ENCODE results near the gene HBEGF.
"Not testable (repeated sequence)": the region's sequence is repeated elsewhere in the genome, so short reads cannot be mapped to it uniquely, and the experiment has no call there.

HBEGF gene

DNA sequence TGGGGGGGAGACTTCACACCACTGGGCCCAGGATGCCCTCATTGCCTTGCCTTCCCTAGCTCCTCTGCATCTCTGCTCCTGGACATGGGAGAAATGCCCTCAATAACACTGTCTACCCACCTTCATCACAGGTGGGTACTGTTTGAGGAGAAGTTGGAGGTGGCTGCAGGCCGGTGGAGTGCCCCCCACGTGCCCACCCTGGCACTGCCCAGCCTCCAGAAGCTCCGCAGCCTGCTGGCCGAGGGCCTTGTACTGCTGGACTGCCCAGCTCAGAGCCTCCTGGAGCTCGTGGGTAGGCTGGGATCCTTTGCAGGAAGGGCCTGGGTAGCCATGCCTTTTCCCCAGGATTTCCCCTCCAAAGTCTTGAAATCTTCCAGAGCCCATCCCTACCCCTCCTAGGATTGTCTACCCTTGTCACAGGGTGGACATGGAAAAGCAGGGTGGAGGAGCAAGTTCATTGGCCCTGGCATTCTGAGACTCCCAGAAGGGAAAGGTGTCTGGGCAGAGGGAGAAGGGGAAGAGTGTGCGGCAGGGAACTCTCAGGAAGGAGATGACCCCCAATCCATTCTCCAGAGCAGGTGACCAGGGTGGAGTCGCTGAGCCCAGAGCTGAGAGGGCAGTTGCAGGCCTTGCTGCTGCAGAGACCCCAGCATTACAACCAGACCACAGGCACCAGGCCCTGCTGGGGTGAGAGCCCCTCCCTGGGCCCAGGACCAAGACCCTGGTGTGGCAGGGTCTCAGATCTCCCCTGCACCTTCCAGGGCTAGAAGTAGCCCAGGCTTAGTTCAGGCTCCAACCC lies 14.5 kb upstream of the HBEGF start:
- no peak for DNase-seq

DNA sequence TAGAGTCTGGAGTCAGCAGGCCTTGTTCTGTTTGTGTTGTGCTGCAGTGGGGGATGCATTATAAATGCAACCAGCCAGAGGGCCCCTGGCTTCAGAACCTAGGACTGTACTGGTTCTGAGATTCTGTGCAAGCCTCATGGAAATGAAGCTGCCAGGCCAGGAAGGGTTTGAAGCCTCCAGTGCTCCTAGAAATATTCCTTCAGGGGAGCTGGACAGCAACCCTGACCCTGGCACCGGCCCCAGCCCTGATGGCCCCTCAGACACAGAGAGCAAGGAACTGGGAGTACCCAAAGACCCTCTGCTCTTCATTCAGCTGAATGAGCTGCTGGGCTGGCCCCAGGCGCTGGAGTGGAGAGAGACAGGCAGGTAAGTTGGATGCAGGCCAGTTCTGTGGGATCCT lies 13.7 kb upstream of the HBEGF start, which contains the start of gene SLC4A9:
Gene SLC4A9 (plus strand): TSS at position 94 of the 400 bp plus-strand sequence. CDS start 43 bp downstream, at position 137.
- DNase-seq: no peak

DNA sequence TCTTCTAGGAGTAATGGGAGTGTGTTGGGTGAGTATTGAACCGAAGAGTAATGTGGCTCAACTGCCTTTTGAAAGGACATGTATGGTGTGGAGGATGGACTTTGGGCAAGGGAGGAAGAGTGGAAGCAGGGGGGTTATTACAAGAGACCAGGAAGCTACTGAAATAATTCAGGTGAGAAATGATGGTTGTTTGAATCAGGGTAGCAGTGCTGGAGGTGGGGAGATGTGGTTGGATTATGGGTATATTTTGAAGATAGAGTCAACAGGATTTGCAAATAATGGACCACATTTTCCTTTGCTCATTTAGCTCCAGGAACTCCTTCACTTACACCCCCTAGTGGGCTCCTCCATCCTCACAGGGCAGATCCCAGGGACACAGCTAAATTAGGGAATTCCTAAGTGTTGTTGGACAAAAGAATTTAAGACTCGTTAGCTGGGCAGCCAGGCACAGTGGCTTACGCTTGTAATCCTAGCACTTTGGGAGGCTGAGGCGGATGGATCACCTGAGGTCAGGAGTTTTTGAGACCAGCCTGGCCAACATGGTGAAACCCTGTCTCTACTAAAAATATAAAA lies 12.4 kb upstream of the HBEGF start:
- no peak for DNase-seq

DNA sequence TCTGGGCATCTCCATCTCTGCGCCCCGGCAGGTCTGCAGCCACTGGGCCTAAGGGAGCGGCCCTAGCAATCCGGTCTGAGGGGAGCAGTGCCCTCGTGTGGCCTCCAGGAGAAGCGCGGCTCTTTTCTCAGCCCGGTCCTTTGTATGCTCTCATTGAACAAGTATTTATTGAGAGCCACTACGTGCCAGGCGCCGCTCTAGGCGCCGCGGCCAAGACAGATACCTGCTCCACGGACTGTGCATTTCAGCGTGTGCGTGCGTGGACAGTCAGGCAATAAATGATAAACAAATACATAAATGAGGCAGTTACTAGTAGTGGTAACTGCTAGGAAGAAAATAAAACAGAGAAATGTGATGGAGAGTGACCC lies 11.3 kb upstream of the HBEGF start:
- peak in 13 of 14 donors; percentile 22 to 83 (median 78) for DNase-seq

DNA sequence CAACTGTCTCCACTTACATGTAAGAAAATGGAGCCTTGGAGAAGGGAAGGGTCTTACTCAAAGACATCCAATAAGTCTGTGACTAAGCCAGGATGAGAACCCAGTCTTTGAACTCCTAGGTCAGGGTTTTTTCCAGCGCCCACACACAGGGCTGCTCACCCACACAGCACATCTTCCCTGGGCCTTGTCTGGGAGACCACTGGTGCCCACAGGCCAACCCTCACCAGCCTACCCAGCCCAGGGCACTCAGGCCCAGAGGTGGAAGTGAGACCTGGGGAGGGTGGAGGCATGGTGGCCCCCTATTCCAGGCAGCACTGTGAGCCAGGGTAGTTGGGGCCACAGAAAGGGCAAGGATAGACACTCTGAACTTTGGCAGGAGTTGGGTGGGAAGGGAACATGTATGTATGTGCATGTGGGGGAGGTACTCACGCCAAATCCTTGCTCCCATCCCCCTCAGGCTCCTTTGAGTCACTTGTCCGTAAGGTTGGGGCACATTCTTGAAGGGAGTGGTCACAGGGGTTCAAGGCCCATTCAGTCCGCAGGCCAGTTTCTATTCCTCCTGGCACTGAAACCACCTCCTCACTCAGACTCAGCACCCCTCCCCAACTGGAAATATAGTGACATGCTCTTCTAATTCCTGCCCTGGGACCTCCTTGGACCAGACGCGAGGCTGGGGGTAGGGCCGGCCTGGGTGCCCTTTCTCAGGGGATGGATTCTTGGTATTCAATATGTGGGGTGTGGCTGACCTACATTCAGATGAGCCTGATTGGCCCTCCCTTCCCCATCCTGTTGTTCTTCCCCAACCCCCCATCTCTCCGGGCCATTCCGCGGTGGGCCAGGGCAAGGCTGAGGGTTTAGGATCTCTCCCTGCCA lies 10.7 kb upstream of the HBEGF start:
- DNase-seq: no peak

DNA sequence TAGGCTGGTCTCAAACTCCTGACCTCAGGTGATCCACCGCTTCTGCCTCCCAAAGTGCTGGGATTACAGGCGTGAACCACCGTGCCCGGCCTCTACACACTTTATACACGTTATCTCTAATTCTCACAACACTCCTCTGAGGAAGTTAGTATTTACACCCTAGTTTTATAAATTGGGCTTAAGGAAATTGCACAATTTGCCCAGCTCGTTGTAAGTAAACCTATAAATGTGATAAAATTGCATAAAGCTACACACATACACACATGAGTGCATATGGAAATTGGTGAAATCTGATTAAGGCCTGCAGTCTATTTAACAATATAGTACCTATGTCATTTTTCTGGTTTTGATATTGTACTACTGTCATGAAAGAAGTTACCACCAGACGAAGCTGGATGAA lies 9.1 kb upstream of the HBEGF start:
- no peak for DNase-seq

DNA sequence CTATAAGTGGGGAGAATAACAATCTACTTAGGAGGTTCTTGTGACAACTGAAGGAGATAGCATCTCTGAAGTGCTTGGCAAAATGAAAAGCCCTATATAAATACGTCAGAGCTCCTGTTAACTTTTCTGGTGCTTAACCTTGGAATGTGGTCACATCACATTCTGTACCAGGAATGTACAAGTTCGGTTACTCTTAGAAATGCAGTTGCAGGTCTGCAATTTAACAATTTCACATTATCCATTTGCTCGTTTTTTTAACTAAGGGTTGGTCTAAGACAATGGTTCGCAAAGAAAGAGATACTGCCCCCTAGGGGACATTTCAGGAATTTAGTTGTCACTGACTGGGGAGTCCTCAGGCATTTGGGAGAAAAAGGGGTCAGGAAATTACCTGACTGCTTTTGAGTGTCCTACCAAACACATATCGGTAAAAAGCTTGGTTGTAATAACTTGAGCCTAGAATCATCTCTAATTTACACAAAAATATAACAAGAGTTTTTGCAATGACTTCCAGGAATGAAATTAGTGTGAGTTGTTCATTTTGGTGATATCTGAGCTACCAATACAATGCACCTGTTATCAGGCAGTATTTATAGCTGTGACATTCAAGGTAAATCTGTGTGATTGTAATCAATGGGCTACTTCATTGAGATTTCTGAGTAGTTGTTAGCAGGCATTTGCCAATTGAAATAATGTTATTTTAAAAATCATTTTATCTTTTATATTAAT lies 5.4 kb upstream of the HBEGF start:
- peak in 5 of 14 donors; percentile 14 to 59 (median 21) for DNase-seq

DNA sequence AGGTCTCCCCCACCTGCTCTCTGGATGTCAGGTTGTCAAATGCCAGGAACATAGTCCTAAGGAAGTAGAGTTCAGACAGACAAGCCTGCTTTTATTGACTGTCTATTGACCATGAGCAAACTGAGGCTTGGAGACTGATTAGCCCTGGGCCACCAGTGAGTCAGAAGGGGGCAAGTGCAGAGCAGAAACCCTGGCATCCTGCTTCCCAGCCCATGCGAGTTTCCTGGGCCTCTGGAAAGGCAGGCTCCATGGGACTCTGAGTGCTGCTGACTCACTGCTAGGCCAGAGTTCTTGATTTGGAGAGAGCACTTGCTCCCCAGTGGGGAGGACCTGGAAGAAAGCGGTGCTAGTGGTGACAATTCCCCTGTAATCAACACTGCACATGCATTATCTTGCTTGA lies 2.8 kb upstream of the HBEGF start:
- DNase-seq: no peak

DNA sequence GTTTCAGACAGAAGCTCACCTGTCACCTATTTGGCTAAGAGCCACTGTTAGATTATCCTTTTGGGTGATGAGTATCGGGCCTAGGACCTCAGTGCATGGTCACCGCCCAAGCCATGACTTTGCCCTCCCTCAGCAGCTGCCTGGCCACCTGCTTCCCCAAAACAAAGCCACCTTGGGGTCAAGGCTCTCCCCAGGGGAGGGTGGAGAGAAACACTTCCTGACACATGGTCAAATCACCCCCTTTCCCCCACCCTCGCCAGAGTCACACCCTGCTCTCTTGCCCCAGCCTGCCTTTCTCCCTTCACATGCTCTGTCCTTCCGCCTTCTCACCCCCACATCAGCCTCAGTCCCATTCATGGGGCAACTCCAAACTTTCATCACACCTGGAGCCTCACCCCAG lies 1.7 kb upstream of the HBEGF start:
- no peak for DNase-seq

DNA sequence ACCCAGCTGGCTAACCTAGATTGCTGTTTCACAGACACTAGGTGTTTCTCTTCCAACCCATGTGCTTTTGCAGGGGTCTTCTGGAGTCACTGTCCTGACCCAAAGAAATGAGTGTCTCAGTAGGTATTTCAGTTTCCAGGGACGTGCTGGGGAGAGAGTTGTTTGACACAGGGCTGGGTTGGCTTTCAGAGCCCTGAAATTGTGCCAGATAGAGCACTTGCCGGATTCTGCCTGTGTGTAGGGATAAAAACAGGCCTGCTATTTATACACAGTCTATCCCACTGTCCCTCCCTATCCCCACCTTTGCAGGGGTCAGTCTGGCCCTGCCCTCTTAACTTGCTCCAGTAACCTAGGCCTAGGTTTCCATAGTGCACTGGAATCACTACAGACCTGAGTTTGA lies 957 bp upstream of the HBEGF start:
- no peak for DNase-seq

DNA sequence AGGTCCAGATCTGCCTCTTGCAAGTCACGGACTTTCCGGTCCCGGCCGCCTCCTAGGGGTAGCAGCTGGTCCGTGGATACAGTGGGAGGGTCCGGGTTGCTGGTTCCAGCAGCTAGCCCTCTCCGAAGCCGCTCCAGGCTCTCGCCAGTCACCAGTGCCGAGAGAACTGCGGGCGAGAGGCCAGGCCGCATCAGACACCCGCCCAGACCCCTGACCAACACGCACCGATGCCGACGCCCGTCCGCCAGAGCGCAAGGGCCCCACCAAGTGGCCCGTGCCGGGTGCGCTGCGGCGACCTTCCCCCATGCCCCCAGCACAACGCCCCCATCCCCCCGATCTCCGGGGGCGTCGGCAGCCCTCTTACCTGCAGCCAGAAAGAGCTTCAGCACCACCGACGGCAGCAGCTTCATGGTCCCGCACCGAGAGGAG lies 470 bp downstream of the HBEGF start:
- peak in 11 of 14 donors; percentile 67 to 81 (median 74) for DNase-seq

DNA sequence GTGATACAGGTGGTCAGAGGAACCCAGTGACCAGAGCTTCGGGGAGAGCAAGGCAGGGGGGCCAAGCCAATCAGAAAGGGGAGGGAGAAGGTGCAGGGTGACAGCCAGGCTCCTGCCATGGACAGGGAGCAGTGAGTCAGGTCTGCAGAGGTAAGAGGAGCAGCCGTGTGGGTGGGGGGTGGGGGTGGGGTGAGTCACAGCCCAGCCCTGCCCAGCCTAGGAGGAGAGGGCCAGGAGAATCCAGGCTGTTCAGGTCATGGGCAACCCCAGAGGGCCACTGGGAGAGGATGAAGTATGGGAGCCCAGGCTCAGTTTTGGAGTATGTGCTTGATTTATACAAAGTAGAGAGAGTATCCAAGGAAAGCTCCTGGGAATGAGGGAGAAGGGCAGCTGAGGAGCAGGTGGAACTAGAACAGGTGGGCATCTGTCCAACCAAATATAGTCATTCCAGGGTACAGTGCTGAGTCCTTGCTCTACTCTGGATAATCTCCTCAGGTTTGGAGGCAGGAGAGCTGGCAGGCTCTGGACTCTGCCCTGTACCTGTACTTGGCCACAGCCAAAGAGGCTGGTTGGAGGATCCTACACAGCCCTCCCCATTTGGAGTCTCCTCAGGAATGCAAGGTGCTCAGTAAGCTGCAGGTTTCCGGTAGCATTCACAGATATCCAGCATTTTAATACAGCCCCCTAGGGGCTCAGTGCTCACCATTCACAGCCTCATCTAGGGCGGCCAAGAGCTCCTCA lies 1.6 kb downstream of the HBEGF start:
- peak in 1 of 14 donors; percentile 46 for DNase-seq

DNA sequence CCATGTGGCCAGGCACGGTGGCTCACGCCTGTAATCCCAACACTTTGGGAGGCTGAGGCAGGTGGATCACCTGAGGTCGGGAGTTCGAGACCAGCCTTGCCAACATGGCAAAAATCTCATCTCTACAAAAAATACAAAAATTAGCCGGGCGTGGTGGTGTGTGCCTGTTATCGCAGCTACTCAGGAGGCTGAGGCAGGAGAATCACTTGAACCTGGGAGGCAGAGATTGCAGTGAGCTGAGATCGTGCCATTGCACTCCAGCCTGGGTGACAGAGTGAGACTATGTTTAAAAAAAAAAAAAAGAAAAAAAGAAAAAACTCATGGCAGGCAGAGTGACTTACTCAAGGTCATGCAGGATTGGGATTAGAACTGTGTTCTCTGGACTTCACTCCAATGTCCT lies 2.6 kb downstream of the HBEGF start:
- DNase-seq: not testable (repeated sequence)

DNA sequence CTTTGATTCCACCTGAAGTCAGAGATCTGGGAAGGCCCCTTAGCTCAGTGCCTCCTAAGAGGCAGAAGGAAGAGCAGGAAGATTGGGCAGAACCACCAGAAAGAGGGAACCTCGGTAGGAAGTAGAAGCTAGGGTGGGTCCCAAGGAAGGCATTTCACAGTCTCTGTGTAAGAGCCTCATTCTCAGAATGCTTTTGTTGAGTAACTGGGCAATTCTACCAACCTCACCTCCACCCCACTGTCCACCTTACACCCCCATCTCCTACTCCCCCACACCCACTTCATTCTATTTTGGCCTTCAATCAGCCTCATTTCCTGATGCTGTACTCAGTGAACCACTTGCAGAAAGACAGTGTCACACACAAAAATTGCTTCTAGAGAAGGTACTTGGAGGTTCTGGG lies 3.5 kb downstream of the HBEGF start:
- no peak for DNase-seq

DNA sequence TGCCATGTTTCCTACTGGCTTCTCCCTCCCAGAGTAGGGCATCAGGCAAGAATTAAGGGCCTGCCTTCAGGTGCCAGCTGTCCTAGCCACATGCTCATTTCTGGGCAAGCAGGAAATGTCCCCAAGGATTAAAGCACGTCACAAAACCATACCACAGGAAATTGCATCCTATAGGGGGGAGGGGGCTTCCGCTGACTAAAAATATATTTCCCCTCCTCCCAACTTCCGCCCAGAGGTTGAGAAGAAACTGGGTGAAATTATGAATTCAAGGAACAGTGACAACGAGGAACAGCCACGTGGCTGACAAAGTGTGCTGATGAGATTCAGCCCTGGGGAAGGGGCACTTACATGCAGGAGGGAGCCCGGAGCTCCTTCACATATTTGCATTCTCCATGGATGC lies 4.1 kb downstream of the HBEGF start:
- DNase-seq: peak in 1 of 14 donors; percentile 24

DNA sequence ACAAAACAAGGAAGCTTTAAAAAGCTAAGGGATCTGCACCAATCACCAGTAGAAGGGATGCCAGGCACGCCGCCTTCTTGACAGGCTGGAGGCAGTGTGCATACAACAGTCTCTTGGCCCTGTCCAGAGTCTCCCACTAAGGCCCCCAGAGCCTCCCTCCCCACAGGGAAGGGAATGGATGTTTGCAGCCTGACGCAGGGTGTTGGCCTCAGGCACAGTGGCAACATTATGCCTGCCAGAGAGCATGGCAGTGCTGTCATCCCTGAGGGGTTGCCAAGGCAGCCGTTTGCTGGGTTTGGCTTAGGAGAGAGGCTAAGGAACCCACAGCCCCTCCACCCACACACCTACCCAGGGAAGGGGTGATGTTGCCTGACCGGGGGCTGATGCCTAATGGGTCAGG lies 4.8 kb downstream of the HBEGF start:
- peak in 13 of 14 donors; percentile 27 to 87 (median 70) for DNase-seq

DNA sequence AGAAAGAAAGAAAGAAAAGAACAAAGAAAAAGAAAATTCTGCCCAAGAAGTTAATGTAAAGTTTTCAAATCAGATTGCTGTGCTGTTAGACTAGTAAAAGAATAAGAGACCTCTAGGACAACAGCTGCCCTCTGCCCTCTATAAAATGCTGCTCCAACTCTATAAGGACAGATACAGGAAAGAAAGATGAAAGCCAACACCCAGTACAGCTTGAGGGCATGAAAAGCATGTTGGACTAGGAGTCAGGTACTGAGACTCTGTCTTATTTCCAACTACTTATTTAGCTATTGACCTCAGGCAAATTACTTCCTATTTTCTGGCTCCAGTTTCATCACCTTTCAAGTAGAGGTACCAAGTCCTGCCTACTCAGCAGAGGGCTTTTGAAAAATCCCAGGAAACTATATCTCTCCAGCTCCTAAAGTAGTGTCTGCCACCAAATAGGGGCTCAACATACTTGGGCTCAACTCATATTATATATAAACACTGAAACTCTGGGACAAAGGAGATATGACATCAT lies 5.7 kb downstream of the HBEGF start:
- no peak for DNase-seq

DNA sequence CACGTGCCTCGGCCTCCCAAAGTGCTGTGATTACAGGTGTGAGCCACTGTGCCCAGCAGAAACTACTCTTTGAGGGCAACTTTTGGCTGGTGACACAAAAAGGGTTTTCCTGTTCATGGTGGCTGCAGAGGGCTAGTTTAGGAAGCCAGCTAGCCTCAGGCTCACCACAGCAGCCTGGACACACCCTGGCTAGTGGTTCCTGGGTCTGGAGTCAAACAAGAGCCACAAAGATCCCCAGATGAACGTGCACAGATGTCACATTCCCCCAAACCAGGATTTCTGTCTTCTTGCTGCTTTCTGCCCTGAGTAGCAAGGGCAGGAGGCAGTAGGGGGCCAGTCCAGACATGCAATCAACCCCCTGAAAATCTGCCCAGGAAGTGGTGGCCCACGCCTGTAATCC lies 6.8 kb downstream of the HBEGF start:
- DNase-seq: no peak

DNA sequence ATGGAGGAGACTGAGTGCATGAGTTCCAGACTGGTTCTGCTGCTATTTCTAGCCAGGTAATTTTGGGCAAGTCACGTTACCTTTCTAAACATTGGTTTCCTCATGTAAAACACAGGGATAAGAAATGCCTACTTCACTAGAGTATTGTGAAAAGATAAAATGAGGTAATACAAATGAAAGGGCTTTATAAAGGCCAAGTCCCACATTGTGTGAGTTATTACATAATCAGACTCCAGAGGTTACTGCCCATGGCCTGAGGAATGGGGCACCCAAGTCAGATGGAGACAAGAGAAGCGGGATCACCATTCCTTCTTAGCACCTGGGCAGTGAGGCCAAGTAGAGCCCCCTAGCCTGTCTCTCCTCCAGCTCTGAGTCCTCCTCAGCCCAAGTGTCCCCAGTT lies 7.5 kb downstream of the HBEGF start:
- no peak for DNase-seq

DNA sequence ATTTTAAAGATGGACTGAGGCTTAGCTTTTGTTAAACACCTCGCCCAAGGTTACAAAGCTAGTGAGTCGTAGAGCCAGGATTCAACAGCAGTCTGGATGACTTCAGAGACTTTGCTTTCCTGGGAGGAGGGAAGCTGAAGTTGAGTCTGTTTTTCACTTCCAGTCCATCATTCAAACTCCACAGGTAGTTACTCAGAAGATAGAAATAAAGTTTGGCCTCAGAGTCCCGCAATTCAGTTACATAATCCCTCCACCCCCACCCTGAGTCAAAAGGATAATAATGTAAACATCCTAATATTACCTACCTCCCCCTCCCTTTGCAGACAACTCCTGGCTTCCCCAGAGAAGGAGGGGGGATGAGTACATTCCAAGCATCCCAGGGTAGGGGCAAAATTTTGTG lies 8.1 kb downstream of the HBEGF start:
- no peak for DNase-seq

DNA sequence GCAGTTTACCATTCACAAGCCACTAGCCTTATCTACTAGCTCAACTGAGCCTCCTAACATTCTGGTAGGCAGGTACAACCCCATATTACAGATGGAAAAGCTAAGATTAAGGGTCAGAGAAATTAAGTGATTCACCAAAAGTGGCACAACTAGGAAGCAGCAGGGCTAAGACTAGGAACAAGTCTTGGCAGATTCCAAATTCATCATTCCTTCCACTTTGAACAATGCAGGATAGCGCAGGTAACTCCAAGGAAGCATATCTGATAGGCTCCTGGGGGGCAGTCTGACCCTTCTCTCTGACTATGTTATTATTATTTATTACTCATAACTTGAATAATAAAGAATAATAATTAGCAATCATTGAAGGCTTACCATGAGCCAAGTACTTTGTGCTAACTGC lies 8.5 kb downstream of the HBEGF start:
- no peak for DNase-seq

DNA sequence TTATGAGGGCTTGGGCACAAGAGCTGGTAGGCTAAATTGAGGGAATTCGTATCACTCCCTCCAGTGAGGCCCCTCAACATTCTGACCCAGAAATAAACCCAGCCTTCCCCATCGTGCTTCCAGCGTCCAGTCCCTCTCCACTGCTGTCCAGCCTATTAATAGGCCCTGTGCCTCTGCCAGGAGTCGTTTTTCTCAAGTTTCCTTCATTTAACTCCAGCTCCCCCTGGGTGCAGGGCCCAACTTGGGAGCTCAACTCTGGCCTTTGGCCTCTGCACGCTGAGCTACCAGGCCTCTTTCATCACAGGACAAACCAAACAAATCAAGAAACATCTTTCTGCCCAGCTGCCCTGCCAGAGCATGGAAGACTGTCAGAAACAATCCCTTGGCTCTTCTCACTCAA lies 10.0 kb downstream of the HBEGF start:
- DNase-seq: peak in 1 of 14 donors; percentile 27

Measured in C1 segment of cervical spinal cord (tissue), 14 donors.